Peyer's patch (tissue), 4 donors: ENCODE data around the gene TUFT1.

ENCODE experiments used
- POLR2A ChIP-seq, 2 donors: fragments of 450-650 bp; IDR thresholded peaks; one replicate each; pipeline ENCODE4 v1.5.1; 2017; ENCODE audit warnings: antibody characterized with exemption in 2 of 2, mild to moderate bottlenecking in 2 of 2, moderate library complexity in 2 of 2
- TF ChIP-seq, protein P1 (sequence below), 6 experiments: fragments of 450-650 bp in 4 of 6; fragments of 200-600 bp in 2 of 6; sonication (generic) in 1 of 6; IDR thresholded peaks; one replicate each; pipeline ENCODE4 v1.5.1; 2017 to 2019; ENCODE audit warnings: antibody characterized with exemption in 6 of 6, mild to moderate bottlenecking in 3 of 6, moderate library complexity in 1 of 6

DNA sequence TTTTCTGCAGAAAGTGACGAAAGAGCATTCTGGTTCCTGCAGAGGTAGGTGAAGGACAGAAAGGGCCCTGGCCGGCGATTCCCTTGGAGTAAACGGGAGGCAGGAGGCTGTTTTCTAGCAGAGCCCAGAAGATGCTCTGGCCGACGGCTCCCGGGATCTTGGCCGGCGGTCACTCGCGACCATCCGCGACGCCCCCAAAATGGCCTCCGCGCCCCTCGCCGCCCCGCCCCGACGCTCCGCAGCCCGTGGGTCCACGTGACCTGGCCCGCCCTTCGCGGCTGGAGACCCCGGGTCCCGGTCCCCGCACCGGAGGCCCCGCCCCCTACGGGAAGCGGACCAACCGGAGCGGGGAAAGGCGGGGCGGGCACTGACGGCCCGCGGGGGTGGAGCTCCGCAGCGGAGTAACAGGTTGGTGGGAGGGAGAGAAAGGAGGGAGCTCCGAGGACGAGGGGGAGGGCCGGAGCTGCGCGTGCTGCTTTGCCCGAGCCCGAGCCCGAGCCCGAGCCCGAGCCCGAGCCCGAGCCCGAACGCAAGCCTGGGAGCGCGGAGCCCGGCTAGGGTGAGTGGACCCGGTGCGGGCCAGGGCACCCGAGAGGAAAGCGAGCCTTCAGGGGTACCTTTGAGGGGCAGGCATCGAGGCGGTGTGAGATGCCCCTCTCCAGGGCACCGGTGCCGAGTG is 29.0 kb upstream of the TUFT1 start, which contains the start of gene CGN:
- TF ChIP-seq, protein P1, sequence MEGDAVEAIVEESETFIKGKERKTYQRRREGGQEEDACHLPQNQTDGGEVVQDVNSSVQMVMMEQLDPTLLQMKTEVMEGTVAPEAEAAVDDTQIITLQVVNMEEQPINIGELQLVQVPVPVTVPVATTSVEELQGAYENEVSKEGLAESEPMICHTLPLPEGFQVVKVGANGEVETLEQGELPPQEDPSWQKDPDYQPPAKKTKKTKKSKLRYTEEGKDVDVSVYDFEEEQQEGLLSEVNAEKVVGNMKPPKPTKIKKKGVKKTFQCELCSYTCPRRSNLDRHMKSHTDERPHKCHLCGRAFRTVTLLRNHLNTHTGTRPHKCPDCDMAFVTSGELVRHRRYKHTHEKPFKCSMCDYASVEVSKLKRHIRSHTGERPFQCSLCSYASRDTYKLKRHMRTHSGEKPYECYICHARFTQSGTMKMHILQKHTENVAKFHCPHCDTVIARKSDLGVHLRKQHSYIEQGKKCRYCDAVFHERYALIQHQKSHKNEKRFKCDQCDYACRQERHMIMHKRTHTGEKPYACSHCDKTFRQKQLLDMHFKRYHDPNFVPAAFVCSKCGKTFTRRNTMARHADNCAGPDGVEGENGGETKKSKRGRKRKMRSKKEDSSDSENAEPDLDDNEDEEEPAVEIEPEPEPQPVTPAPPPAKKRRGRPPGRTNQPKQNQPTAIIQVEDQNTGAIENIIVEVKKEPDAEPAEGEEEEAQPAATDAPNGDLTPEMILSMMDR (IDR thresholded peaks at IDR 0.05): no peak
- TF ChIP-seq POLR2A (IDR thresholded peaks at IDR 0.05): peak; percentile 74 to 92
